Stomach (tissue), 4 donors: ENCODE measurements around the gene RASA3.

Source experiments
- POLR2A ChIP-seq, 4 donors: fragments of 450-650 bp; IDR thresholded peaks; one replicate each; pipeline ENCODE4 v1.6.1; 2016; ENCODE audit warnings: antibody characterized with exemption in 4 of 4, control low read depth in 2 of 4, mild to moderate bottlenecking in 1 of 4, moderate library complexity in 1 of 4
- POLR2AphosphoS5 ChIP-seq, 3 donors: sonication (generic); formaldehyde crosslinking; IDR thresholded peaks; one replicate each; pipeline ENCODE4 v1.6.1; 2016; ENCODE audit warnings: antibody characterized with exemption in 3 of 3
- TF ChIP-seq, protein P1 (sequence below), 7 experiments: fragments of 450-650 bp in 4 of 7; fragments of 200-600 bp in 3 of 7; sonication (generic) in 3 of 7; IDR thresholded peaks; one replicate each; pipeline ENCODE4 v1.5.1; 2016 to 2019; ENCODE audit warnings: antibody characterized with exemption in 7 of 7, control low read depth in 2 of 7, mild to moderate bottlenecking in 1 of 7

DNA sequence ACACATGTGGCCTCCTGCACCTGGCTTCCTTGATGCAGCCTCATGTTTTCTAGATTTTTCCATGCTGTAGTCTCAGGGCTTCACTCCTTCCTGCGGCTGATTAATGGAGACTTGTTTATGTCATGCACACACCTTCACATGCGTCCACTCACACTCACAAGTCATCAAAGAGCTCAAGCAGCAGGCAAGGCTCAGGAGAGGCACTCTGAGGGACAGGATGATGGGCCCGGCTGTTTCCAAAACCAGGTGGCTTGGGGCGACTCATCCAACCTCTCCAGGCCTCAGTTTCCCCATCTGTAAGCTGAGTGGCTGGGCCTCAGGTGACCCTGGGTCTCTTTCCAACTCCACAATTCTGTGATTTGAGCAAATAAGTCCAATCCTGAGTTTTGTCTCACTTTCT lies 36.9 kb downstream of the RASA3 start:
- TF ChIP-seq, protein P1, sequence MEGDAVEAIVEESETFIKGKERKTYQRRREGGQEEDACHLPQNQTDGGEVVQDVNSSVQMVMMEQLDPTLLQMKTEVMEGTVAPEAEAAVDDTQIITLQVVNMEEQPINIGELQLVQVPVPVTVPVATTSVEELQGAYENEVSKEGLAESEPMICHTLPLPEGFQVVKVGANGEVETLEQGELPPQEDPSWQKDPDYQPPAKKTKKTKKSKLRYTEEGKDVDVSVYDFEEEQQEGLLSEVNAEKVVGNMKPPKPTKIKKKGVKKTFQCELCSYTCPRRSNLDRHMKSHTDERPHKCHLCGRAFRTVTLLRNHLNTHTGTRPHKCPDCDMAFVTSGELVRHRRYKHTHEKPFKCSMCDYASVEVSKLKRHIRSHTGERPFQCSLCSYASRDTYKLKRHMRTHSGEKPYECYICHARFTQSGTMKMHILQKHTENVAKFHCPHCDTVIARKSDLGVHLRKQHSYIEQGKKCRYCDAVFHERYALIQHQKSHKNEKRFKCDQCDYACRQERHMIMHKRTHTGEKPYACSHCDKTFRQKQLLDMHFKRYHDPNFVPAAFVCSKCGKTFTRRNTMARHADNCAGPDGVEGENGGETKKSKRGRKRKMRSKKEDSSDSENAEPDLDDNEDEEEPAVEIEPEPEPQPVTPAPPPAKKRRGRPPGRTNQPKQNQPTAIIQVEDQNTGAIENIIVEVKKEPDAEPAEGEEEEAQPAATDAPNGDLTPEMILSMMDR (IDR thresholded peaks at IDR 0.05): no peak
- no peak for TF ChIP-seq POLR2AphosphoS5 (IDR thresholded peaks at IDR 0.05)
- no peak for TF ChIP-seq POLR2A (IDR thresholded peaks at IDR 0.05)
